HG03097 (cell line): ENCODE results near the gene CDH2.

Experiments
- ATAC-seq: cut with Tn5 transposase; IDR thresholded peaks from one replicate; pipeline ENCODE4 v1.9.1; 2021; ENCODE audit not compliant: unreplicated experiment, low FRiP score

The CDH2 gene

DNA sequence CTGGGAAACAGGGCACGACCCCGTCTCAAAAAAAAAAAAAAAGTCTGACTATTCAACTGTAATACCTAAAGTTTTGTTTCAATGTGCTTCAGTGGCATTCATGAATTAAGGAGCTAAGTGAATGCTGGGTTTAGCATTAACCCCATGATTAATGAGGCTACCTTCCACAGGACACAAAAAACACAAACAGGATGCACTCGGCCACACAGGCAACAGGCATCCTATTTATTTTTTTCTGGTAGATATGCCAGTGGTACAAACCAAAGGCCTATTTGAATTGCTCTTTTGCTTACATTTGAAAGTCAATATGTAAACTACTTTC lies 48.3 kb downstream of the CDH2 start:
- ATAC-seq: no peak

DNA sequence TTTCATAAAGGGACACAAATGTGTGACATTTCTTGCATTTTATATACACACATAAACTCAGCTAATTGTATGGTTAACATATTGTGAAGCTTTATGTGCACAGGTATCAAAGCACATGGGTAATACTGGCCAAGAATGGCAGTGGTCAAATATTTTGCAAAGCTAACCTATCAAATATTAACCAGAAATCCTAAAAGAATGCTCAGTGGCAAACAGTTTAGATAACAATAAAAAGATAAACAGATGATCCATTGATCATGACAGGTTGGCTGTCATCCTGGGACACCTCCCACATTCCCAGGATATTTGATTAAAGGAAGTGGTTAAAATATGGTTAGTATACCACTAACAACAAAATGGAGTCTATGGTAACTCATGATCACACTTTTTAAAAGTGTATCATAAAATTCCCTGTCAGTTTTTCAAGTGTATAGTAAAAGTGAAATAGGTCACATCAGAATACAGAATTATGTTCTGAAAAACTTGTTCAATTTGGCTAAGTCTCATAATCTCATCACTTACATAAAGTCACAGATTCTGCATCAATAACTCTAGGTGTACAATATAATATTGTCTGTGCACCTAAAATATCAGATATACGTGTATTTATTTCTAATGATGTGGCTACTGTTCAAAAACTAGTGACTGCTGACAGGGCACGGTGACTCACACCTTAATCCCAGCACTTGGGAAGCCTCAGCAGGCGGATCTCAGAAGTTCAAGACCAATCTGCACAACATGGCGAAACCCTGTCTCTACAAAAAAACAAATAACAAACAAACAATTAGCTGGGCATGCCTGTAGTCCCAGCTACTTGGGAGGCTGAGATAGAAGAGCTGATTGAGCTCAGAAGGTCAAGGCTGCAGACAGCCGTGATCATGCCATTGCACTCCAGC lies 48.9 kb downstream of the CDH2 start:
- no peak for ATAC-seq

DNA sequence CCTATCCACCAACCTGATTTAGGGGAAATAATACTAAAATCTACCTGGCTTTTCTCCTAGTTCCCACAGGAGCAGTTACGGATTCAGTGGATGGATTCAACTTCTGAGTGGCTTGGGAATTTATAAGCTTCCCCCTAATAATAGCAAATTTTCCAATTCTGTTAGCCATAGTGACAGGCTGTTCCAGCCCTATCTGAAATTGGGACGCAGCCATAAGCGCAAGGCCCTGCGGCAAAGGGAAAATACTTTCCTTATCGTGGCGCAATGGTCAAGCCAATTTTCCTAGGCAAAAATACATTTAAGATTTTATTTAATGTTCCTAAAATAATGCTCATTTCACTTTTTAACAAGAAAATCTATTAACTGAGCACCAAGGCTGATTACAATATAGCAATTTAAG lies 49.7 kb downstream of the CDH2 start:
- ATAC-seq: no peak

DNA sequence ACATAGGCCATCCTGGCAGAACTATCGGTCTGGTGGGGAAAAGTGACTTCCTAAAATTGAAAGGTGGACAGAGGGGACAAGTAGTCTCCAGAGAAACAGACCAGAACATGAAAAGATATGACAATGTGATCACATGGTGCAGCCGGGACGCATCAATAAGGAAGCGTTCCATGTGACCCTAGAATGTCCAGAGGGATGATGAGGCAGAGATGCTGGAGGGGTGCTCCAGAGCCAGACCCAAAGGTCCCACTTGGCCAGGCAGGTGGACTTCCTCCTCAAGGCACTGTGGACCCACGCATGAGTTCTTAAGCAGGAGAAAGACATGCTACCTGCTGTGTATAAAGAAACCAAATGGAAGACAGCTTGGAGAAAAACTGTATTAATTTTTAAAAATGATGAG lies 50.2 kb downstream of the CDH2 start:
- ATAC-seq: no peak

DNA sequence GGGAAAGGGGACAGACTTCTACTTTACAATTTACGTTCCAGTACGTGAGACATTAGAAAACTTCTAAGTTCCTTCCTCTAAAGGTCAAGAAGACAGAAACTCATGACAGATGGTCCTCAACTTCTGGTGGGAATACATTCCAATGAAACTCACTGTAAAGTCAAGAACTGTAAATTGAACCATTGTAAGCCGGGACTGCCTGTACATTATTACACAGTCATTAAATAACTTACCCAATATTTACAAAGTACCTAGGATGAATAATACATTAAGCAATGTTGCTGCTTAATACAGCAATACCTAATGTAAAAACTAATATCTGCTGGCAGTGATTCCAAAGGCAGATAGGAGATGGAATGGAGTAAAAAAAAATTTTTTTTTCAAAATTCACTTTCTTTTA lies 51.9 kb downstream of the CDH2 start:
- no peak for ATAC-seq

DNA sequence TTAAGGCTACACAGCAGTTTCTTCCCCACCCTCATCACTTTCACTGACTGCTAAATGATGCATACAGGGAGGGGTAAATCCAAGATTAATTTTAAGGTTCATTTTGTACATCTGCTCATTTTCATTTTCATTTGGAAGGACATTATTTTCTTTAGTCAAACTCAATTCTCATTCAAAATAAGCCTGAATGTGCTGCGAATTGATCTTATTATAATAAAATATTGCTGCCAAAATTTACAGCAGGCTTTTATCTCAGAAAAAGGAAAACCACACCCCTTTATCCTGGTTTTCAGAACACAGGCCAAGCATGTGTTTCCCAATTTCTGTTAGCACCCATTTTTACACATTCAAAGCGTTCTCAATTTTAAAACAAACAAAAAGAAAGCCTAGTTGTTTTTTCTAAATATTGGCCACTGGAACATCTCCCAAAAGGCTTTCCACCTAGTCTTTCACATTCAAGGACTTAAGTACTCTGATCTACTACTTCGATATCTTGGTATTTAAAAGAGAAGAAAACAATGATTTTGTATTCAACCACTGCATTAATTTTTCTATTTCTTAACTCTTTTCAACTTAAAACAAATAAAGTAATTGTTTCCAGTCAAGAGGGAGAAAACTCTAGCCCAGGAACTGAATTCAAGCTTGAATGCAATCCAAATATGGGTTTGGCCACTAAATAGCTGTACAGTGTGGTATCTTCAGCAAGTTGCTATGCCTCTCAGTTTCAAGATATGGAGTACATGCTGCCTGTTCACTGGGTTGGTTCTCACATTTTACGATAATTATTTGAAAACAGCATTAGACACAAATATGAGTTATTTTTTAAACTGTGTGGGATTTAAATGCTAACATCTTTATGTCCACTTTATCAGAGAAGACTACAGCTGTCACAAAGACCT lies 52.5 kb downstream of the CDH2 start:
- no peak for ATAC-seq

DNA sequence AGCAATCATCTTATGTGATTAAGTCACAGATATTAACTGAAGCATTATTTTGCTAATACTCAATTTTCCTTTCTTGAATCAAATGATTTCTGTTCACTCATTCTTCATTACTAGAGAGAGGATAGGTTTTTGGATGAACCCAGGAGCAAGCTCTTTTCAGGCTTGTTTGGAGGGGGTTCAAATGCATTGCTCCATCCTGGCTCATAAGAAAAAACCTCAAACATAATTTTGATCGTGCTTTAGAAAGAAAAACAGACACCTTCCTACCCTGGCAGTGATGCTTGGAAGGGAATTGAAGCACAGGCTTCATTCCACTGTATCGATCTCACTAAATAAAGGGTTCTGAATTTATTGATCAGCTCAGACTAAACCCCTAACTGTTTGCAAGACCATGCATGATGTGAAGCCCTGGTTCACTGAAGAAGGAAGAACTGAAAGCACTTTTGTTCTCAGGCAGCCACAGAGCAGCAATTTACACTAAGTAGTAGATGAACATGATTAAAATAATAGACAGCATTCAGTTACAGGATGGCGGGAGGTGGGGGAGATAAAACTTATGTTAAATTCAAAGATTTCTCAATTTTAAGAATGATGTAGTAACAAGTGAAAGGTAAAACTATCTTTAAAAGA lies 53.4 kb downstream of the CDH2 start:
- ATAC-seq: no peak

DNA sequence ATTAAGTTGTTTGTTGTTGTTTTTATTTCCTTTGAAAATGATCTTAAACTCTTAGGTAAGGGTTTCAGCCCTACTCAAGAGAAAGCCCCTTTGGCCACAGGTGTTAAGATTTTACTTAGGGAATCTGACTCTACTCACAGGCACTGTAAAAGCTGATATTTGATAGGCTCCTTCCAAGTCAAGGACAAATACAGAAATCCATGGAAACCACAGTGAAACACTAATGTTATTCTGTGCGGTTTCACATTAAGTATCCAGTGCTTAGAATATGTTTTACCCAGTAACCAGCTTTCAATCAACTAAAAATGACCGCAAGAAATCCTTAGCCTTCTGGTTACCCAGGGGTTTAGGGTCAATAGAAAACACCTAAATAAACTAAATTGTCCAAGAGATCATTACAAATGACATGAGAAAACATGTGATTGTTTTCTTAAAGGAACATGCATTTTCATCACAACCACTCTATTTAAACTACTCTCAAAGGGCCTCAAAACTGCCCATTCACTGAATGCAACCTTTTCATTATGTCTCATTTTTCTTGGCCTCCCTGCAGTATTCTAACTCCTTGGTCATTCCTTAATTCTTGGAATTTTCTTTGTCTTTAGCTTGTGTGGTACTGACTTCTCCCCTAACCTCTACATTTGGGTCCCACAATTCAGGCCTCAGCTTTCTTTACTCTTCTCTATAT lies 56.0 kb downstream of the CDH2 start:
- no peak for ATAC-seq

DNA sequence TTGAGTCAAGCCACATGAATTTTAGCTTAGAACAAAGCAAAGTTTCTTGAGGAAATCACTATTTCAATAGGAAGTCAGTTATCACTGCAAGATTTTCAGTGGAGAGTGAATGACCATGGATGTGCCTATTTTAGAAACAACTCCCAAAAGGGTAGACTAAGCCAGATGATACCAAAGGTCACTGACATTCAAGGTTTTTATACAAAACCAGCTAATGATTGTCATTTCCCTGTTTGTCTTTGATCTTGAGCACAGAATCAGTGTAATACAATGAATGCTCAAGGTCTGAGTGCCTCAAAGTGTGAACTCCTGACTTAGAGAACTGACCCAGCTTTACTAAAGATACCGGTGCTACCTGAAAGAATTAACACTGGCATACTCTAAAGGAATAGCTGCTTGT lies 60.5 kb downstream of the CDH2 start:
- ATAC-seq: no peak

DNA sequence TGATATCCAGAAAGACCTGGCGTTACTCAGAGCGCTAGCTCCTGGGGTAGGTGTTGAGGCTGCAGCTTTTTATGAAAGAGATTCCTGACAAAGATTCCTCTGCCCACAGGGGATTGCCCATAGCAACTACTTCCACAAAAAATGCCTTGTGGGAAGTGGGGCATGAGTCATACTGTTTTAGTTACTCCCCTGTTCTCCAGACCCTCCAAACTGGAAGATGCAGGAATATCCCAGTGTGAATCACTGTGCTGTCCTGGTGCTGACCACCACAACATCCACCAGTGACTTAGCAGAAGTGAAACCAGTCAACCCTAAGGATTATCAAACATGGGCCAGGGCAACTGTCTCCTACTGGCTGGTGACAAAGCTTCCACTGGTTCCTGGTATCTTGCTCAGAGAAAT lies 61.8 kb downstream of the CDH2 start:
- no peak for ATAC-seq

DNA sequence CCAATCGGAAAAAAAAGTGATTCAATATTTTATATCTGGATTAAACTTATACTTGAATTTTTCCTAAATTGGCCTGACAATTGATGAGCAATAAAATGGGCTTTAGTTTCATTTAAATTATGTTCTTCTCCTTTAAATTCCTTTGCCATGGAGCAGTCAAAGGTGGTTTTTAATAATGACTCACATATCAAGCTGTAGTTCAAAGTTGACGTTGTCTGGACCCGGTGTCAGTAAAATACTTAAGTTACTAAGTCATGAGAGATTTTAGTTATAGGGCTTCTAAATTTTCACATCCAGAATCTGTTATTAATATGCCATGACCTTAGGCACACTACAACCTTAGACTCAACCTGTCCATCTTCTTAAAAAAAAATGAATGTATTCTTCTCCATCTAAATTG lies 62.5 kb downstream of the CDH2 start:
- ATAC-seq: no peak

DNA sequence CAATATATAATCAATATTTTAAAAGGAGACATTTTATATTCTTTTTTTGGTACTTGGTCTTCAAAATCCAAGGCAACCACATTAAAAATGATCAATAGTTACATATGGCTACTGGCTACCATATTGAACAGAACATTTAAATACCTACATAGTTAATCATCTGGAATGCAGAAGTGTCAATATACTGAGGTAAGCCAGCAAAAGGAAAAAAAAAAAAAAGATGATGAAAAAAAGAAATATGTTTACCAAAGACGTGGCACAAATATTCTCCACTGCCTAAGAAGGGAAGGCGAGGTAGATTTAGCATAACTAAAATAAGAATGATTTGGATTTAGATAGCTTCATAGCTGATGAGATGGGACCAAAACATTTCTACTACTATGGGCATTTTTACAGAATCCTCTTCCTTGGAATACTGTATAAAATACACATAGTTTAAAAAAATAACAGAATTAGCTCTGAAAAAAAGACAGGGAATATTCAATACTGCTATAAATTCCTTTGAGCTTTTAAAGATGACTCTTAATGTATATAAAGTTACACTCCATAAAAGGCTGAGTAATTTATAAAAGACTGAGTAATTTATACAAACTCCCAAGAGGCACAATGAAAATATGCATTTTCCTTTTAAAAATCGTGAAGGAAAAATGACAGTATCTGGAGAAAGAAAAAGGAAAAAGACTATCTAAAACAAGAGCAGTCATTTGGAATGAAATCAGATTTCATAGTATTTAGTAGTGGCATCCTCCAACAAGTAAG lies 63.5 kb downstream of the CDH2 start:
- no peak for ATAC-seq

DNA sequence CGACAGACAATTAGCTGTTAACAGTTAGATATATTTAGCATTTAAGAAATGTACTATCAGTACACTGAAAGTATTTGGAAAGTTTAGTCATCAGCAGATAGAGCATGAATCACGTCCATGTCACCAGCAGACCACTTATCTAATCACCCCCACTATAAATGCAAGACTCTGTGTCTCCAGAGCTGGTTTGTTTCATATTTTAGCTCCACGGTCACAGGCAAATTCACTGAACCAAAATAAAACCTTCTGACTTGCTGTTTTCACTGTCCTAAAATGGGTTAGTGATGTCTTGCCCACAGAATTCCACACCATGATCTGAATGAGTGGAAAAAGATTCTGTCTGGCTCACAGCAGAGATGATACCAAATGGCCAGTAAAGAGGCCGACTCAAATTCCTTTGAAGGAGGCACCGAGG lies 64.9 kb downstream of the CDH2 start:
- ATAC-seq: no peak

DNA sequence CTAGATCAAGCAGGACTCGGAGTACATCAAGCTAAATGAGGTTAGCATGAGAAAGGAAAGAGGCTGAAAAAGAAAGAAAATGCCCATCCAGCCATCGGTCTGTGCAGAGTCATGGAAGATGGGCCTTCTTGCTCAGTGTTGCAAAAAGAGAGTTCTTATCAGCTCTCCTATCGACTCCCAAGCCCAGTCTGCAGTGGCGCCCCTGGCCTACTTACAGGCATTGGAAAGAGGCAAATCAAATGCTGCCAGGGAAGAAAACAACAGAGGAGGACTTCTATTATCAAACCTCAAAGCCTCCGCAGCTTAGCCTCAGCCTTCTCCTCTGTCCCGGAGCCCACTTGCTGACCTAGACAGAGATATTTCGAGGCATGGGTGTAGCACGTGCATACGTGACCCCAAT lies 66.0 kb downstream of the CDH2 start:
- no peak for ATAC-seq

DNA sequence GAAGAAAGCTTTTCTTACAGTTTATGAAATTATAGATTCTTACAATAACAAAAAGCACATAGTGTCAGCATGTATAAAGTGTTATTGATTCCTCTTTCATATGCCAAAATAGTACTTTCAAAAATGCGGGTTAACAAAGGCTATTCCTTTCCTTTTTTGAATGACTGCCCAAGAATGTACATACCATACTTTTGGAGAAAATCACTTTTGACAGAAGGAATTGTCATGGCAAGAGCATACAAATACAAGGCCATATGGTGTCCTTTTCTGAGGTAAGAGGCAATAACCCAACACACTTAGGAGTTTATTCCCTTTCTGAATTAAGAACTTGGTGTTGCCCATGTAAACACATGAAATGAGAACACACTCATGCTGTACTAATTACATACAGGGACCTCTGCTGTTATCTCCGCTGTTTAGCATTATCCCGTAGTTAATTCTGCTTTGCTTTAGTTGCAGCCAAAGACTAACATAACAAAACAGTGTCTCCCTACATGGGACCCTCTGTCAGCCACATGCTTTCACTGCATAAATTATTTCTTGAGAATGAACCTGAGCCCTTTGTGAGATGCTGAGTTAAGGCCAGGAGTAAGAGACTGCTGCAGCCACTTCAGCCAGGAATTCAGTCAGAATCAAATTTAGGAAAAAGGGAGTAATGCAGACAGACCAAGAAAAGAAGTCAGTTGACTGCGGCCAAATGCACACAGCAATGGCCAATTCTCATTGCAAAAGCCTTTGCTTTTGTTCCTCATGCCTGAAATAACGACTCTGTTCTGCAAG lies 67.0 kb downstream of the CDH2 start:
- ATAC-seq: no peak

DNA sequence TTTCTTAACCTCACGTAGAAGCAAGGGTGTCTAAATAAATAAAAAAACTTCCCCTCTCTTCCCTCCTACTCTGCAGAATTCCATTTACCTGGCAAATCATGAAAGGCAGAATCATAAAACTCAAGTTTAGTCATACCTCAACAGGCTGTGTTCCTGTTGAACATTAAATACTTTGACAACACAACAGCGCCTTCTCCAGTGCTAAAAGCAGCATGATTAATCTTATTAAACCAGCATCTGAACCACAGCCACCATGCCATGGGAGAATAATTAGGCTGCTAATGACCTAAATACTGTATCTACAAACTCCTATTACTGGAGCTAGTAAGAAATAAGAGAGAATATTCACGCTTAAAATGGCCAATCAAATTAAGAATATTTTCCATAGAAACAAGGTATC lies 68.1 kb downstream of the CDH2 start:
- no peak for ATAC-seq

DNA sequence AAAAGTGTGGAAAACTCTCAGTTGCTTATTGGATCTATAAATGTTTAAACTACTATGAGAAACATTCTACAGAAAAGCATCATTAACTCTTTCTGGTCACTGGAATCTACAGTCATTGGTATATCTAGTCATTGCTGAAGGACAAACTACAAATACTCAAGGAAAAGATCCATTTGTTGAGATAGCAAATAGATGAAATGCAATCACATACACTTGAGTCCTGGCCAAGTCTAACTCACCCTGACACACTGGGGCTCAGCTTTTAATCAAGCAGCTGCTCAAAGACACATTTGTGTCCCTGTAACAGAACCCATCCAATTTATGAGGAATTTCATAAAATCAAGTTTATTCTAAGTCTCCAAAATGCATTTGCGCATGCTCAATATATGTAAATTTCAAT lies 68.7 kb downstream of the CDH2 start:
- no peak for ATAC-seq

DNA sequence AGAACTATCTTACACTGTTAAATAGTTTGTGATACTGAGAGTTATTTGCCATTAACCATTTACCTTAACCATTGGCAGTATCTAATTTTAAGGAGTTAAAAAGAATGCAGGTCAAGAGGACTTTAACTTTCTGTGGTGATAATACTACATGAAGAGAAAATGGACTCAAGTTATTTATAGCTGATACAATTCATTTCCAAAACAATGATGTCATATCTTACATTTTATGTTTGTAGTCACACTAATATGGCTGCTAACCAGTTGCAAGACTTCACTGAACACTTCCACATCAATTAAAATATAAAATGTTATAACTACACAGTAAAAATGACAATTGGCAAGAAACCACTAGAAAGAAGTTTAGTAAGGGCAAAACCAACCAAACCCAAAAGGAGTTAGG lies 77.7 kb downstream of the CDH2 start:
- no peak for ATAC-seq

DNA sequence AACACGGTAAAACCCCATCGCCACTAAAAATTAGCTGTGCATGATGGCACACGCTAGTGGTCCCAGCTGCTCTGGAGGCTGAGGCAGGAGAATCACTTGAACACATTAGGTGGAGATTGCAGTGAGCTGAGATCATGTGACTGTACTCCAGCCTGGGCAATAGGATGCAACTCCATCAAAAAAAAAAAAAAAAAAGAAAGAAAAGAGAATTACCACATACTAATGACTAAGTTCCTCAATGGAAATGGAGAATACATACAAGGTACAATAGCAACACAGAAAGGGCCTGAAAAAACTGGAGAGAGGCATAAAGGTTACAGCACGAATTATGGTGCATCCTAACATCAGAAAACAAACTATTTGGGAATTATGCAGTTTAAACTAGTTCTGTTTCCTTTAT lies 81.3 kb downstream of the CDH2 start:
- no peak for ATAC-seq
